ENCODE measurements around the gene GMPR.
"Not testable (repeated sequence)": the region's sequence is repeated elsewhere in the genome, so short reads cannot be mapped to it uniquely, and the experiment has no call there.

The GMPR gene

DNA sequence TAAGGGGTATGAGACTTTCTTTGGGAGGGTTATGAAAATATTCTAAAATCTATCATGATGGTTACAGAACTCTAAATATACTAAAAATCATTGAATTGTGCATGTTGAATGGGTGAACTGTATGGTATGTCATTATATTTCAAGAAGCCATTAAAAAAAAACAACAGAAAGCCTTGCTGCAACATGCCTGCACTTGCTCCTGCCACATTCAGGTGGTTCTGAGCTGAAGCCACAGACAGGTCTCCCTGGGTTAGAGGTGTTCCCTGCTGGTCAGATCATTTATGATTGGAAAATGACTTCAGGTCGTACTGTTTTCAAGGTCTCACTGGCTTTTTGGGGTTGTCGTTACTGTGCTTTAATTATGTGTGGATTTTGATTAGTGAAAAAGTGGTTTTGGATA is 13.3 kb downstream of the GMPR start:
- no peak for DNase-seq

DNA sequence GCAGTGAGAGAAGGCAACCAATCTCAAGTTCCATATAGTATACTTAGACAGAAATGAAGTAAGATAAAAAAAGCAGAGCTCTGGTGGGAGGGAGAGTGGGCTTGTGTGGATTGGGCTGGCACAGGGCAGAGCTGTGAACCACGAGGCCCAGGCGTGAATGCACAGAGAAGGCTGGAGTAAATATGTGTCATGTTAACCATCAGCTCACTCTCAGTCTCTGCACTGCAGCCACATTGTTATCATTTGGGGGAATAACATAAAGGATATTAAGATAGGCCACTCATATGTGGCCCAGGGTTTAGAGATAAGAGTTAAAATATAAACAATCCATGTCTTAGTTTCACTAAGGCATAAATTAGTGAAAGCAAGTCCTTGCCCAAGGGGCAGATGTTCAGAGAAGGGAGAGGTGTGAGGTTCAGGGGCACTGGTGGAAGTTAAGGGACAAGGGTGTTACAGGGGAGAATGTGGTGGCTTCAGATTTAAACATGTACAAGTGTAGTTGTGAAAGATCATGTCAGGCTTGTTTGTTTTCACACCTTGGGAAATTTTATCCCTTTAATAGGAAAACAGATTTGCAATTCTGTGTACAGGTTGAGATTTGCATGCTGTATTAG is 14.4 kb downstream of the GMPR start:
- DNase-seq: no peak

DNA sequence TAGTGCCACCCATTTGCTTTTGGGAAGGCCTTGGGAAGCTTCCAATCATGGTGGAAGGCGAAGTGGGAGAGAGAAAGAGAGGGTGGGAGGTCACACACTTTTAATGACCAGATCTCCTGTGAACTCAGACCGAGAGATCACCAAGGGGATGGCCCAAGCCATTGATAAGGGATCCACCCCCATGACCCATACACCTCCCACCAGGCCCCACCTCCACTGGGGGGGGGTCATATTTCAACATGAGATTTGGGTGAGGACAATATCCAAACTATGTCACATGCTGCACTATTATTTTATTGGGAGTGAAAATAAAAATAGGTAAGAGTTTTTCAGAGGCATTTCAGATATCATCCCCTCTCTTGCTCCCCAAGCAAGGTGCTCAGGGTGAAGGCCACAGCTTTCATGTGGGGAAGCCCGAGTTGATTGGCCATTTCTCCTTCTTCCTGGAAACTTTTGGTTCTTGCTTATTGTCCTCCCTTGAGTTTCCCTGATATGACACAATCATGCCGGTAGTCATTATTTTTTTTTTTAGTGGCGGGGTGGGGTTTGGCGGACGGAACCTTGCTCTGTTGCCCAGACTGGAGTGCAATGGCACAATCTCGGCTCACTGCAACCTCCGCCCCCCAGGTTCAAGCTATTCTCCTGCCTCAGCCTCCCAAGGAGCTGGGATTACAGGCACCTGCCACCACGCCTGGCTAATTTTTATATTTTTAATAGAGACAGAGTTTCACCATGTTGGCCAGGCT is 15.2 kb downstream of the GMPR start:
- DNase-seq: no peak

DNA sequence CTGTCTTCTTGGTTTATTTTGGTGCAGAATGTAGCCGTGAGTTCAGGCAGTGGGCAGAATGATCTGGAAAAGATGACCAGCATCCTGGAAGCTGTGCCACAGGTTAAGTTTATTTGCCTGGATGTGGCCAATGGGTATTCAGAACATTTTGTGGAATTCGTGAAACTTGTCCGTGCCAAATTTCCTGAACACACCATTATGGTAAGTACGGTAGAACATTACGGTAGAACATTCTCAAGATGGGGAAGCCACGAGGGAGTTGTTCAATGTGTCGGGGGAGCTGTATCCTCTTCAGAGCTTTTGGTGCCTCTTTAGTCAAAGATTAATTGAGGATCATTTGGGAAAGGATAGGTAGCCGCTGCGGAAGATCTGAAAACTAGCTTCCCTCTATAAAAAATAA is 16.1 kb downstream of the GMPR start:
- DNase-seq: no peak

DNA sequence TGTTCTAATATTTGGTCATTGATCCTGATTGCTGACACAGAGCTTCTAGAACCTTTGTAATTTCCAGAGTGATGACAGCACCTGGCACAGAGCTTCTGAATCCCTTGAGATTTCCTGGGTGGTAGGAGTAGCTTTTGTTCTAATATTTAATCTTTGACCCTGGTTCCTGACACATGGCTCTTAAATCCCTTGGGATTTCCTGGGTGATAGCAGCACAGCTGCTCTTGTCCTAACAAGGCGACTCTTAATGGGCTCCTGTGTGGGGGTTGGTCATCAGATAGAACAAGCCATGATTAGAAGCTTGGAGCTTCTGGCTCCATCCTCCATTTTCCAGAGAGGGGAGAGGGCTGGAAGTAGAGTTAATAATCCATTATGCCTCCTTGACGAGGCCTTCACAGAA is 18.4 kb downstream of the GMPR start:
- DNase-seq: no peak

DNA sequence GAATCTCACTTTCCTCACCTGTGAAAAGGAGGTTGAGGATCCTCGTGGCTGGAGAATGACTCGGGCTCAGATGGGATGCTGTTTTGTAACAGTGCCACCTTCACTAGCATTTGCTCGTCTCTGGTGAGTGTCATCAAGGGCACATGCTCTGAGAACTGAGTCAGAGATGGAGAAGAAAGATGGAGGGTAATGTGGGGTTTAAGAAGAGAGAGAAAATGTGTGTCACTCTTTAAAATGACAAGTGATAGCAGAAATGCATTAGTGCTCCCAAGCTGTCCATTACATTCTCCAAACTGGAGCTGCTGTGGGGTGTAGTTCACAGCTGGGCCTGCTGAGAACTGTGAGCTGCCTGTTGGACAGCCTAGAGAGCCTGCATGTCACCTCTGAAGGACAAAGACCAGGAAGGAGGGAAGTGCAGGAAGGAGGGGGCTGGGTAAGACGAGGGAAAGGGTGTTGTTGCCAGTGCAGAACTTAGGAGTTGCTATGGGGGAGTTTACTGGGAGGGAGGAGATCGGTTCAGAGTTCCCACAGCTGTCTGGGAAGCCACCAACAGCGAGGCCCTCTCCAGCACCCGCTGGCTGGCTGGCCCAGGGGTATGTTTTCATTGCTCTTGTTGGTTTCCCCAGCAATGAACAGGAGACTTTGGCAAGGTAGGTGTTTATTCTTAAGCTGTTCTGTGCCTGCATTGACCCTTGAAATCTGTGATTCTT is 19.8 kb downstream of the GMPR start:
- DNase-seq: no peak

DNA sequence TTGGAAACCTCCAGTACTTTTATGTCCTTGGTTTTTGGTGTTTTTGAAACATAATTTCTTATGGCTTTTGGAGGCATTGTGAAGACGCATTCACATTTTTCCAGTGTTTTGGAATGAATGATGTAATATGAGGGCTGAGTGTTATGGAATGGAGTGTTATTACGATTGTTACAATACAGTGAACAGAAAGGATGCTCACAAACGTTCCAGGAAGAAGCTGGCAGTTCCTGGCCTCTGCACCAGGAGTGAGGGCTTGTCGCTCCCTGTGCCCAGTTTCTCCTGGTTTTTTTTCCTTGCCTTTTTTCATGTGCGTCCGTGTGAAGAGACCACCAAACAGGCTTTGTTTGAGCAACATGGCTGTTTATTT is 20.3 kb downstream of the GMPR start:
- DNase-seq: no peak

DNA sequence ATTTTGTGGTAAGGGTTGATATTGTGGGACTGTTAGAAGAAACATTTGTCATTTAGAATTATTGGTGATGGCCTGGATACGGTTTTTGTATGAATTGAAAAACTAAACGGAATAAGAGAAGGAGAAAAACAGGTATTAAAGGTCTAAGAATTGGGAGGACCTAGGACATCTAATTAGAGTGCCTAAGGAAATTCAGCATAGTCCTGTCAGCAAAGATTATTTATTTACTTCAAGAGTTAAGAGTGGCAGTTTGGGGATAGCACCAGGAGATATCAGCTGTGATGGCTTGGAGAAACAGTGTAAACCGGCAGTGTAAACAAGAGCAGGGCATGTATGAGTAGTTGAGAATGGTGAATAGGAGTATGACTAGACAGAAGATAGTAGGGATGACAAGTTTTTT is 21.2 kb downstream of the GMPR start:
- not testable (repeated sequence) for DNase-seq

DNA sequence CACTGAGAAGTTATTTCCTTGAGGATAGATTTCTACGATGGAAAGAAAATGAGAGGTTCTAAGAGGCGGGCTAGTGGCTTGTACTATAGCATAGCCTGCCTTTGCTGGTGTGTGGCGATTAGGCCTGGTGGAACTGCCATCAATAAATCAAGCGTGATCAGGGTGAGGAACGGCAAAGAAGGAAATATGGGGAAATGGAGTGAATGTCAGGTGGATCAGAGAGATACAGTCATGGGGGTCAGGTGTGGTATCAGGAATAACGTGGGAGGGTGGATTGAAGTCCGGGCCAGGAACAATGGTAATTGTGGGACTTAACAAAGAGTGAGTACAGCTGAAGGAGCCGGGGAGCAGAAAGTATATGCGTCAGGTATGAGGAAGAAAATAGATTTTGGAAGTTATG is 22.2 kb downstream of the GMPR start:
- DNase-seq: not testable (repeated sequence)

DNA sequence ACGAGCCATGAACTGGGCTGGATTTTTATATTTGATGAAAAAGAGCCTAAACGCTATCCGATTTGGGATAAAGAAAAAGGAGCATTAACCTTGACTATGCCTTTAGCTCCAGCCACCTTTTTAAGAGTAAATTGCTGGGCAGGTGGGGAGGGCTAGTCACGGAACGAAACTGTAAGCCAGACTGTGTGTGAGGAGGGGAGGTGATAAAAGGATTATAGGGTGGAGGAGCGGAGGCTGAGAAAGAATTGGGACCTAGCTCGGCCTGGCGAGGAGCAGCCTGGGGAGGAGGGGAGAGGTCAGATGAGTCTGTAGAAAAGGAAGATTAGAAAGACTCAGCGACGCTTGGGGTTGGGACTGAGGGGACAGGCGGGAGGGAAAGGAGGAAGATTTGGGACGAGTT is 24.4 kb downstream of the GMPR start:
- not testable (repeated sequence) for DNase-seq

DNA sequence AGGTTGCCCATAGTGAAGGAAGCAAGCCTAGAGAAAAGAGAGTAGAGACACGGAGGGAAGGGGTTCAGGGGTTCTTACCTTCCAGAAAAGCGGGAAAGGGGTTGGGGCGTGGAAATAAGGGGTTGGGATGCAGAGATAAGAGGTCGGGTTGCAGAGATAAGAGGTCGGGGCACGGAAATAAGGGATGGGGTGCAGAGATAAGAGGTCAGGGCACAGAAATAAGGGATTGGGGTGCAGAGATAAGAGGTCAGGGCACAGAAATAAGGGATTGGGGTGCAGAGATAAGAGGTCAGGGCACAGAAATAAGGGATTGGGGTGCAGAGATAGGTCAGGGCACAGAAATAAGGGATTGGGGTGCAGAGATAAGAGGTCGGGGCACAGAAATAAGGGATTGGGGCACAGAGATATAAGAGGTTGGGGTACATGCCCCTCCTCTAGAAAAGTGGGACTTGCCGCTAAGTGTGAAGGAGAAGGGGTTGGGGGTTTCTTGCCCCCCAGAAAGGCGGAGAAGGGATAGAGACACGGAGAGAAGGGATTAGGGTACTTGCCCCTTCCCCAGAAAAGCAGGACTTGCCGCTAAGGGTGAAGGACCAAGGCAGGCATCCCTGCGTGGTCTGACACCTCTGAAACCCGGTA is 25.2 kb downstream of the GMPR start:
- not testable (repeated sequence) for DNase-seq

DNA sequence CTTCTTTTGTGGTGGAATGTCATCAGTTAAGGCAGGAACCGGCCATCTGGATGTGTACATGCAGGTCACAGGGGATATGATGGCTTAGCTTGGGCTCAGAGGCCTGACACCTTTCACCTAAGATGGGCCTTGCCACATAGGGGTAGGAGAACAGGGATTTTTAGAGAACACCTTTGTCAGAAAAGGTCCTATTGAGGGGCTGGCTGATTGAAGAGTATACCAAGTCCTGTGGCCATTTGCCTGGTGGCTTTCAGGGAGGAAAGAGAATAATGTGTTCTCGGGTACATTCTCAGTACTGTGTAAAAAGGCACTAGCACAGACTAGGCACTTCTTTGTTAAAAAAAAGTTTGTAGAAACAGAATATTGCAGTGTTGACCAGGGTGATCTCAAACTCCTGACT is 26.4 kb downstream of the GMPR start:
- no peak for DNase-seq

DNA sequence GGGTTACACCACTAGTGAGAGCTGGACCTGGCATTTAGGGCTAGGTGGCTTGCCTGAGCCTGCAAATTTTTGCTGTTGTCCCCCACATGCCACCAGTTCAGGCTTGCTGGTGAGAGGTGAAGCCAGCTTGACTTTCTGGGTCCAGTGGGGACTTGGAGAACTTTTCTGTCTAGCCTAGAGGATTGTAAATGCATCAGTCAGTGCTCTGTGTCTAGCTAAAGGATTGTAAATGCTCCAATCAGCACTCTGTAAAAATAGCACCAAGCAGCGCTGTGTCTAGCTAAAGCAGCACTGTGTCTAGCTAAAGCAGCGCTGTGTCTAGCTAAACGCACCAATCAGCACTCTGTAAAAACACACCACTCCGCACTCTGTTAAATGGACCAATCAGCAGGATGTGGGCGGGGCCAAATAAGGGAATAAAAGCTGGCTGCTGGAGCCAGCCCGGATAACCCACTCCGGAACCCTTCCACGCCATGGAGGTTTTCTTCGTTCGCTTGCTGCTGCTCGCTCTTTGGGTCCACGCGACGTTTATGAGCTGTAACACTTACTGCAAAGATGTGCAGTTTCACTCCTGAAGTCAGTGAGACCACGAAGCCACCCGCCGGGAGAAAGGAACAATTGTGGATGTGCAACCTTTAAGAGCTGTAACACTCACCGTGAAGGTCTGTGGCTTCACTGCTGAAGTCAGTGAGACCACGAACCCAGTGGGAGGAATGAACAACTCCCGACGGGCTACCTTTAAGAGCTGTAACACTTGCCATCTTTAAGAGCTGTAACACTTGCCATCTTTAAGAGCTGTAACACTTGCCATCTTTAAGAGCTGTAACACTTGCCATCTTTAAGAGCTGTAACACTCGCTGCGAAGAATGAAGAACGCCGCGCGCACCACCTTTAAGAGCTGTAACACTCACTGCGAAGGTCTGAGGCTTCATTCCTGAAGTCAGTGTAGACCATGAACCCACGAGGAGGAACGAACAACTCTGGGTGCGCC is 27.3 kb downstream of the GMPR start:
- DNase-seq: no peak

DNA sequence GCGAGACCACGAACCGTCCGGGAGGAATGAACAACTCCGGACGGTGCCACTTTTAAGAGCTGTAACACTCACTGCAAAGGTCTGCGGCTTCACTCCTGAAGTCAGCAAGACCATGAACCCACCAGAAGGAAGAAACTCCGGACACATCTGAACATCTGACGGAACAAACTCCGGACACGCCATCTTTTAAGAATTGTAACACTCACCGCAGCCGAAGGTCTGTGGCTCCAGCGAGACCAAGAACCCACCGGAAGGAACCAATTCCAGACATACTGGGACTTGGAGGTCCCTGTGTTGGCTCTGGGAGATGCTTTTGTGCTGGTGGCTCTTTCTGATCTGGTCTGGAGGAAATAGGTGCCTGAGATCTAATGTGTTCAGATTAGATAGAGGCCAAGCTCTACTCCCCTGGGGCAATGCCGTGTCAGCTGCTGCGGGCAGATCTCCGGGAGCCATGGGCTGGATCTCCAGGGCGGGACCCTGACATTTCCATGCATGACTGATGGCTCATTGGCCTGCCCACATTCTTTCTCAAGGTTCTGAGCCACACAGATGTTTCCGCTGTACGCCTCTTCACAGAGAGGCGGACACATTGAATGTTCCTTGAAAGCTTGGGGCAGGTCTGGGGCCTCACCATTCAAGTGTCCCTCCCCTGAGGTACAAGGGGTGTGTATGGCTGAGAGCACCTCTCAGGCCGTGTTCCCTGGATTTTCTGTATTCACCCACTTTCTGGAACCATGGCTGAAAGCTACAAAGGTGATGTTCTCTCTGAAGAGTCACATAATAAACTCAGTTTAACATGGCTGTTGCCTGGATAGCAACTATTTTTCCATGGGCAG is 29.3 kb downstream of the GMPR start:
- no peak for DNase-seq

DNA sequence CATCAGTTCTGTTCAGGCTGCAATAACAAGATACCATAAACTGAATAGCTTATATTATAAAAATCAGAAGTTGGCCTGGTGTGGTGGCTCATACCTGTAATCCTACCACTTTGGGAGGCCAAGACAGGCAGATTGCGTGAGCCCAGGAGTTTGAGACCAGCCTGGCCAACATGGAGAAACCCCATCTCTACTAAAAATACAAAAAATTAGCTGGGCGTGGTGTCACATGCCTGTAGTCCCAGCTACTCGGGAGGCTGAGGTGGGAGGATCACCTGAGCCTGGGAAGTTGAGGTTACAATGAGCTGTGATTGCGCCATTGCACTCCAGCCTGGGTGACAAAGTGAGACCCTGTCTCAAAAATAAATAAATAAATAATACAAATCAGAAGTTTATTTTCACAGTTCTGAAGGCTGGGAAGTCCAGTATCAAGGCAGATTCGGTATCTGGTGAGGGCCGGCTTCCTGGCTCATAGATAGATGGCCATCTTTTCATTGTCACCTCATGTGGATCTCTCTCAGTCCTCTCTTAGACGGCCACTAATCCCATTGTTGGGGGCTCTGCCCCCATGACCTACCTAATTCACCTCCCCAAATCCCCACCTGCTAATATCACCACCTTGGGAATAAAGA is 31.2 kb downstream of the GMPR start:
- not testable (repeated sequence) for DNase-seq

DNA sequence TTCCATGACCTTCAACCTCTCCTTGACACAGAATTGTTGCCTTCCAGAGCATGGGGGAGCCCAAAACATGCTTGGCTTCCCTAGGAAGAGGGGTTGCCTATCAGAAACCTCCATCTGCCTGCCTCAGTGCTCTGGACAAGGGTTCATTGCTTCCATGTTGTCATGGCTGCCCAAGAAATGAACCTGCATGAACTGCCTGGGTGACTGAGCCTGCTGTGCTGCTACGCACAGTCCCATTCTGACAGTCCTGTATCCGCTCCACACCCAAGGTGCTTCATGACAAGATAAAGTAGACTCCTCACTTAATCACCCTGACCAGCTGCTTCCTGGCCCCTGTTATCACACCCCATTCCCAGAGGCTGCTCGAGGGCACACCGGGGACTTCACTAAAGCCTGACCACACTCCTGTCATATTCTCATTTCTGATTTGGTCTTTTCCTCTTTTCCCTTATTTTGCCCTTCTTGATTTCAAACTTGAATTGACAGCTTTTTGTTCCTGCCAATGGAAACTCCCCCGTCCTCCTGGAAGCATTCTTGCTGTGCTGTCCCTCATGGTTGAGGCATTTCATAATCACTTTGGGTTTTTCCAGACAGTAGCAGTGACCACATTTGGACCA is 31.9 kb downstream of the GMPR start:
- DNase-seq: no peak

DNA sequence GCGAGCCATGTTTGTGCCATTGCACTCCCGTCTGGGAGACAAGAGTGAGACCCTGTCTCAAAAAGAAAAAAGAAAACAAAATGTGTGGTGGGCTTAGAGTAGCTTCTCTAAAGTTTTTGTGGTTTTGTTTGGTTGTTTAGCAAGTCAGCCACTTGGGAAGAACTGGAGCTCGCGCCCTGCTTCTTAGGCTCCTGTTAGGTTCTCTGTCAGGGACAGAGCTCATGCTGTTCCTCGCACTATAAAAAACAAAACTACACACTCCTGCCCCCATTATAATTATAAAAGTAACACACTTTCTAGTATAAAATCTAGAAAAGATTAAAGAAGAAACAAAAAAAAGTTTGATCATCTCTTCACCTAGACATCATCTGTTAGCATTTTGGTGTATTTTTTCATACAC is 33.0 kb downstream of the GMPR start:
- DNase-seq: no peak

DNA sequence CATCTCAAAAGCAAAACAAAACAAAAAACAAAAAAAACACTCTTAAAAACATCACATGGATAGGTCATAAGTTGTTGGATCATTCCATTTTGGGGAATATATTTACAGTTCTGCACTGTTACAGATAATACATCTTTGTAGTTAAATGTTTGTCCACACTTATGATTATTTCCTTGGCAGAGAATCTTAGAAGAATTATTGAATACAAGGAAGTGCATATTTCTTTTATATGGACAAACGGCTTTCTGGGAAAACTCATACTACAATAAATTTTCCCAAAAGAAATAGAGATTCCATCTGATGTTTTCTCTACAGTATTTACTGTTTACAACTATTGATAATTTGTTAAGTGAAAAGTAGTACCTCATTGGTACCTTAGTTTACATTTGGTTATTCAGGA is 33.8 kb downstream of the GMPR start:
- DNase-seq: no peak

DNA sequence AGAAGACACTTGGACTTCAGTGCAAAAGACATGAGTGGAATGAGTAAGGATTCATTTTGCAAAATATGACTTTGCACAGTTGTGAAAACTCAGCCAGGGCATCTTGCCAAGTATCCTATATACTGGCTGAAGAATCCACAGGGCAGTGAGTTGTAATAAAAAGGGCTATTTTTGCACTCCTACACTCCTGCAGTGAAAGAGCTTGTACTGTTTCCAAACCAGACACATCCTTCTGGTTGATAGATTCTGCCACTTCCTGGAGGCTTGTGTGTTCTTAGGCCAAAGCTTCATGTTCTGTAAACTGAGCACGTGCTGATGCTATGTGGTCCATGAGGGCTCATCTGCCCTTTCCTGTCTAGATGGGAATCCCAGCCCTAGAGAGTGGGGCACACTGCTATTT is 34.9 kb downstream of the GMPR start:
- no peak for DNase-seq

DNA sequence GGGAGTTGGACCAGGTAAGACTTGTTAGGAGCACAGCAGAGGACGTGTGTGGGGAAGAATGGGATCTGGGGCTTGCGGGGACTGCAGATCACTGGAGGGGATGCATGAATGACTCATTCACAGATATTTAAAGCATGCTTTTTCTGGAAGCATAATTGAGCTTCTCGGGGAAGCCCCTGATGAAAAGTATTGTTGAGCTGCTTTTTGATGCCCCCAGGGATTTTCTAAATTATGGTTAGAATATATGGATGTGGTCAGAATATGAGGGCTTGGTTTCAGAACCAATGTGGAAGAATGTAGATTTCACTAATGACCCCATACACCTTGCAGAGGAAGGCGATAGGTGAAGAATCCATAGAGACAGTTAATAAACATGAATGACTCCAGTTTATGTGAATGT is 36.1 kb downstream of the GMPR start:
- DNase-seq: no peak

All from NCI-H2107 (cell line).